Measurements from ENCODE around the gene YARS1. TPM values are rescaled to one million over a fixed set of nuclear protein-coding genes. Genes with fewer than 3 reads are reported as not detected.

YARS1 gene
- total RNA-seq, 1 donor from 2014 or later = 73.2 TPM

DNA sequence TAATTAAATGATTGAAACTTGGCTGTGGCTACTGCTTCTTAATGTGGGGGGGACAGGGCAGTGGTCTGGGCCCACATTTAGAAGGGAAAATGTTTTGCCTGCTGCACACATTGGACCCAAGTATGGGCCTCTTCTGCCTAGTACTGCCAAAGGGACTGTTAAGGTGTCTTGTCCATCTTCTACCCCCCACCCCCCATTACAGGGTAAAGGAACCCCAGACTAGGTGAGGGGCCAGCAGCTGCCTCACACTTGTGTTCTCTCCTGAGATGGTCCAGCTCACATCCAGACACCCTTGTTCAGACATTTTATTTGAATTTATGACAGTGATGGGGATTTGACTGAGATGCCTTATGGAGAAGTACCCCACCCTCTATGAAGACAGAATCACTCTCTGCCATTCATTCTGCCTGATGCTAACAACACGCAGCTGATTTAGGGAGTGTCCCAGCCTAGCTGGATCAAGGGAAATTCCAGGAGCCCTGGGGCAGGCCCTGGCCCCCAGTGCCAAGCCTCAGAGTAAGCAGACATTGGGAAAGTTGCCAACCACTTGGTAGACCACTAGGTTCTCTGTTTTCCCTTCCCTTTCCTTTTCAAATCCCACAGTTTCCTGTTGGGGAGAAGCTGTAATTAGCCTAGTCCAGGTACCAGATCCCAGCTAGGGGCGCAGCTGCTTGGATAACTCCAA lies 42.1 kb downstream of the YARS1 start:
- no peak for DNase-seq (ENCODE audit: low spot score)
- TF ChIP-seq, protein P1, sequence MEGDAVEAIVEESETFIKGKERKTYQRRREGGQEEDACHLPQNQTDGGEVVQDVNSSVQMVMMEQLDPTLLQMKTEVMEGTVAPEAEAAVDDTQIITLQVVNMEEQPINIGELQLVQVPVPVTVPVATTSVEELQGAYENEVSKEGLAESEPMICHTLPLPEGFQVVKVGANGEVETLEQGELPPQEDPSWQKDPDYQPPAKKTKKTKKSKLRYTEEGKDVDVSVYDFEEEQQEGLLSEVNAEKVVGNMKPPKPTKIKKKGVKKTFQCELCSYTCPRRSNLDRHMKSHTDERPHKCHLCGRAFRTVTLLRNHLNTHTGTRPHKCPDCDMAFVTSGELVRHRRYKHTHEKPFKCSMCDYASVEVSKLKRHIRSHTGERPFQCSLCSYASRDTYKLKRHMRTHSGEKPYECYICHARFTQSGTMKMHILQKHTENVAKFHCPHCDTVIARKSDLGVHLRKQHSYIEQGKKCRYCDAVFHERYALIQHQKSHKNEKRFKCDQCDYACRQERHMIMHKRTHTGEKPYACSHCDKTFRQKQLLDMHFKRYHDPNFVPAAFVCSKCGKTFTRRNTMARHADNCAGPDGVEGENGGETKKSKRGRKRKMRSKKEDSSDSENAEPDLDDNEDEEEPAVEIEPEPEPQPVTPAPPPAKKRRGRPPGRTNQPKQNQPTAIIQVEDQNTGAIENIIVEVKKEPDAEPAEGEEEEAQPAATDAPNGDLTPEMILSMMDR (IDR thresholded peaks at IDR 0.05; ENCODE audit: unreplicated experiment) = no peak
- Mint-ChIP-seq H3K4me1 (ENCODE audit: unreplicated experiment) (peaks cover 14% of the 10 kb centered on the region), H3K36me3 (ENCODE audit: low read depth, unreplicated experiment) (peaks cover 24% of the 10 kb centered on the region), H3K27ac (ENCODE audit: unreplicated experiment) (no peak overlapping the region), H3K4me3 (ENCODE audit: unreplicated experiment) (no peak overlapping the region), H3K27me3 (ENCODE audit: unreplicated experiment) (peaks cover 11% of the 10 kb centered on the region), H3K9me3 (ENCODE audit: unreplicated experiment) (no peaks in the 10 kb centered on the region)

DNA sequence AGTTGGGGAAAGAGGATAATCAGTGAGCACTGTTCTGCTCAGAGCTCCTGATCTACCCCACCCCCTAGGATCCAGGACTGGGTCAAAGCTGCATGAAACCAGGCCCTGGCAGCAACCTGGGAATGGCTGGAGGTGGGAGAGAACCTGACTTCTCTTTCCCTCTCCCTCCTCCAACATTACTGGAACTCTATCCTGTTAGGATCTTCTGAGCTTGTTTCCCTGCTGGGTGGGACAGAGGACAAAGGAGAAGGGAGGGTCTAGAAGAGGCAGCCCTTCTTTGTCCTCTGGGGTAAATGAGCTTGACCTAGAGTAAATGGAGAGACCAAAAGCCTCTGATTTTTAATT lies 42.7 kb downstream of the YARS1 start:
- TF ChIP-seq, protein P1 (IDR thresholded peaks at IDR 0.05; ENCODE audit: unreplicated experiment) = no peak
- Mint-ChIP-seq H3K36me3 (ENCODE audit: low read depth, unreplicated experiment) (peaks cover 22% of the 10 kb centered on the region), H3K27me3 (ENCODE audit: unreplicated experiment) (peaks cover 11% of the 10 kb centered on the region), H3K4me3 (ENCODE audit: unreplicated experiment) (peak overlapping the region; percentile 74), H3K27ac (ENCODE audit: unreplicated experiment) (no peak overlapping the region), H3K4me1 (ENCODE audit: unreplicated experiment) (peaks cover 14% of the 10 kb centered on the region), H3K9me3 (ENCODE audit: unreplicated experiment) (no peaks in the 10 kb centered on the region)
- DNase-seq (ENCODE audit: low spot score) = no peak

DNA sequence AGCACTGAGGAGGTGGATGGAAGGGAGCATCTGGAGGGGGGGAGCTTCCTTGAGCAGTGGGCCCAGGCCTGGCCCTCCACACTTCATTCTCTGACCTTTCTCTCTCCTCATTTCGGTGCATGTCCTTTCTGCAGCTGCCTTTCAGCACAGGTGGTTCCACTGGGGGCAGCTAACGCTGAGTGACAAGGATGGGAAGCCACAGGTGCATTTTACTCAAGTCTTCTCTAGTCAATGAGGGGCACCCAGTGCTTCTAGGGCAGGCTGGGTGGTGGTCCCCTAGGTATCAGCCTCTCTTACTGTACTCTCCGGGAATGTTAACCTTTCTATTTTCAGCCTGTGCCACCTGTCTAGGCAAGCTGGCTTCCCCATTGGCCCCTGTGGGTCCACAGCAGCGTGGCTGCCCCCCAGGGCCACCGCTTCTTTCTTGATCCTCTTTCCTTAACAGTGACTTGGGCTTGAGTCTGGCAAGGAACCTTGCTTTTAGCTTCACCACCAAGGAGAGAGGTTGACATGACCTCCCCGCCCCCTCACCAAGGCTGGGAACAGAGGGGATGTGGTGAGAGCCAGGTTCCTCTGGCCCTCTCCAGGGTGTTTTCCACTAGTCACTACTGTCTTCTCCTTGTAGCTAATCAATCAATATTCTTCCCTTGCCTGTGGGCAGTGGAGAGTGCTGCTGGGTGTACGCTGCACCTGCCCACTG lies 43.2 kb downstream of the YARS1 start:
- no peak overlapping the region for H3K27ac Mint-ChIP-seq (ENCODE audit: unreplicated experiment)
- no peak for DNase-seq (ENCODE audit: low spot score)
- no peaks in the 10 kb centered on the region for H3K9me3 Mint-ChIP-seq (ENCODE audit: unreplicated experiment)
- H3K36me3 Mint-ChIP-seq (ENCODE audit: low read depth, unreplicated experiment) = peaks cover 25% of the 10 kb centered on the region
- H3K4me1 Mint-ChIP-seq (ENCODE audit: unreplicated experiment) = peaks cover 14% of the 10 kb centered on the region
- TF ChIP-seq, protein P1 (IDR thresholded peaks at IDR 0.05; ENCODE audit: unreplicated experiment) = no peak
- peak overlapping the region; percentile 74 for H3K4me3 Mint-ChIP-seq (ENCODE audit: unreplicated experiment)
- peaks cover 11% of the 10 kb centered on the region for H3K27me3 Mint-ChIP-seq (ENCODE audit: unreplicated experiment)

DNA sequence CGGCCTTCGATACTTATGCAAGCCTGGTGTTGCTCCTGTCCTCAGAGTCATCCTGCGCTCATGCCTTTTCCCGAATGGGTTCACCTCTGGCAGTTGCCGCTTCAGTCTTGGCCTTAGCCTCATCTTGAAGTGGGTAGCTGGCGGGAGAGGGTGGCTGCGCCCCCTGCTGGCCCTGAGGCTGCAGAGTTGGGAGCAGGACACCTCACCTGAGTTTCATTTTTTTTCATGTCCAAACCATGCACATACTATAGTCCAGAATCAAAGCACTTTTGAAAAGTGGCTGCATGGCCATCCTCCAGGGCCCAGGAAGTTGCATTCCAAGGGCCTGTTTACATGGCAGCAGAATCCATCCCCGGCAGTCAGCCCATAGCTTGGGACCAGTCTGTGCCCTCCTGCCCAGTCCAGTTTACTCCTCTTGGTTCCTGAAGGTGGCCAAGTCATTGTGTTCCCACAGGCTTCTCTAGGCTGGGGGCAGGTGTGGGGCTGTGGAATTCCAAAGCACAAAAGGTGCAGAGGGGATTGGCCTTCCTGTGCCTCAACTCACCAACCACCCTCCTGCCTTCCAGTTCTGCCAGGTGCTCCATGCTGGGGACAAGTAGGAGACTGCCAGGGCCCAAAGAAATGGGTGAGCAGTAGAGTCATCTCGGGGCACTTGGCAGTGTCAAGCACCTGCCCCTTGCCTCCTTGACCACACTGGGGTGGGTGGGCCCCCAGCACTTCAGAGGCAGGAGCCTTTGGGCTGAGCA lies 44.0 kb downstream of the YARS1 start:
- Mint-ChIP-seq H3K9me3 (ENCODE audit: unreplicated experiment) (no peaks in the 10 kb centered on the region), H3K4me1 (ENCODE audit: unreplicated experiment) (peaks cover 14% of the 10 kb centered on the region), H3K27ac (ENCODE audit: unreplicated experiment) (peak overlapping the region; percentile 26), H3K36me3 (ENCODE audit: low read depth, unreplicated experiment) (peaks cover 25% of the 10 kb centered on the region), H3K4me3 (ENCODE audit: unreplicated experiment) (peak overlapping the region; percentile 63), H3K27me3 (ENCODE audit: unreplicated experiment) (peaks cover 11% of the 10 kb centered on the region)
- DNase-seq (ENCODE audit: low spot score) = peak; percentile 80
- TF ChIP-seq, protein P1 (IDR thresholded peaks at IDR 0.05; ENCODE audit: unreplicated experiment) = peak; percentile 90

All from endothelial cell (in vitro differentiated cells).